Gastrocnemius medialis (tissue), 4 donors: ENCODE measurements around the gene HPCAL1. TPM values are rescaled to one million over a fixed set of nuclear protein-coding genes. Genes with fewer than 3 reads are reported as not detected.

ENCODE experiments used
- ATAC-seq, 2 donors: fragments of 150-250 bp; one replicate each; pipeline ENCODE4 v1.9.1; 2016
- DNase-seq, 2 donors: peaks; one replicate each; pipeline ENCODE4 v3.0.0-alpha.2; 2019
- H3K27ac ChIP-seq, 4 donors: fragments of 200-600 bp; sonication (generic); 1 replicate in 1 of 4; 2 replicates in 3 of 4; pipeline ENCODE4 v1.5.1; 2016 to 2018; ENCODE audit warnings: mild to moderate bottlenecking in 2 of 4, moderate library complexity in 1 of 4
- H3K27me3 ChIP-seq, 3 donors: fragments of 200-600 bp; sonication (generic) in 2 of 3; 1 replicate in 1 of 3; 2 replicates in 2 of 3; pipeline versions ENCODE4 v1.5.1 to v1.6.0; 2016 to 2019; ENCODE audit warnings: mild to moderate bottlenecking in 1 of 3, moderate library complexity in 1 of 3
- H3K36me3 ChIP-seq, 2 donors: fragments of 200-600 bp; sonication (generic) in 1 of 2; one replicate each; pipeline ENCODE4 v1.5.1; 2017 to 2018
- H3K4me1 ChIP-seq, 2 donors: fragments of 200-600 bp; sonication (generic) in 1 of 2; one replicate each; pipeline ENCODE4 v1.5.1; 2016 to 2017; ENCODE audit warnings: mild to moderate bottlenecking in 2 of 2
- H3K4me3 ChIP-seq, 4 donors: fragments of 200-600 bp; sonication (generic) in 3 of 4; 1 replicate in 1 of 4; 2 replicates in 3 of 4; pipeline ENCODE4 v1.5.1; 2016 to 2019; ENCODE audit warnings: mild to moderate bottlenecking in 2 of 4
- H3K9me3 ChIP-seq, 3 donors: fragments of 200-600 bp; sonication (generic) in 2 of 3; 1 replicate in 1 of 3; 2 replicates in 2 of 3; pipeline ENCODE4 v1.5.1; 2016 to 2019
- CTCF ChIP-seq, 5 experiments: fragments of 450-650 bp in 3 of 5; fragments of 200-600 bp in 2 of 5; sonication (generic) in 2 of 5; IDR thresholded peaks in 4 of 5; conservative IDR thresholded peaks in 1 of 5; 1 replicate in 4 of 5; 2 replicates in 1 of 5; pipeline ENCODE4 v1.5.1; 2016 to 2019; ENCODE audit warnings: antibody characterized with exemption in 5 of 5, mild to moderate bottlenecking in 3 of 5, moderate library complexity in 3 of 5
- POLR2A ChIP-seq, 2 donors: fragments of 450-650 bp; IDR thresholded peaks; one replicate each; pipeline ENCODE4 v1.6.1; 2017; ENCODE audit warnings: antibody characterized with exemption in 2 of 2, mild to moderate bottlenecking in 2 of 2, moderate library complexity in 2 of 2
- in situ Hi-C, 4 donors: fragments of 200-750 bp; cut with MboI; loops; one replicate each; pipeline versions ENCODE4 v1.15.0 to v1.8.0; 2017; ENCODE audit warnings: low sequenced_read_pairs in 4 of 4
- intact Hi-C: fragments of 100-400 bp; cut with DNase I; formaldehyde crosslinking; loops from one replicate; pipeline ENCODE4 v1.15.1; 2023; ENCODE audit warnings: low total_unique reads
- total RNA-seq, 4 donors: library from RNA; depleted of rRNA; stranded (reverse); fragments of >200 nt; gene quantifications; one replicate each; pipeline versions ENCODE4 v1.1.0 to v1.2.3, GENCODE V29; 2016

HPCAL1 gene
- total RNA-seq, 4 donors from 2014 or later, result 29.0 to 45.5 (median 34.5) TPM

GRCh38 chr2:10413991-10414451 is 111.3 kb downstream of the HPCAL1 start:
- ATAC-seq (no peak), DNase-seq (no peak)
- Histone ChIP-seq H3K4me1 (peaks cover 3% of the 10 kb centered on the region in 2 donors), H3K36me3 (no peaks in the 10 kb centered on the region), H3K27me3 (no peaks in the 10 kb centered on the region), H3K27ac (no peak overlapping the region), H3K4me3 (no peak overlapping the region), H3K9me3 (no peaks in the 10 kb centered on the region)
- TF ChIP-seq POLR2A (IDR thresholded peaks at IDR 0.05) (no peak), CTCF (IDR thresholded peaks at IDR 0.05 in 4 of 5, conservative IDR thresholded peaks at IDR 0.05 in 1 of 5) (no peak)
- in situ Hi-C loops (loop anchor here in 3 of 4 donors (5.0 to 10.0 kb wide), 3 partner anchors 279 to 289 kb away; partner anchors contain the start of gene RRM2 (in 1 of the 3)), intact Hi-C loops (no loop called here)

- H3K4me3 ChIP-seq, result no peak overlapping the region
- H3K27ac ChIP-seq, result no peak overlapping the region
- no peaks in the 10 kb centered on the region for H3K36me3 ChIP-seq
- no peaks in the 10 kb centered on the region for H3K9me3 ChIP-seq
- TF ChIP-seq CTCF (IDR thresholded peaks at IDR 0.05 in 4 of 5, conservative IDR thresholded peaks at IDR 0.05 in 1 of 5), result no peak
- DNase-seq (no peak), ATAC-seq (no peak)
- H3K4me1 ChIP-seq, result no peaks in the 10 kb centered on the region
- H3K27me3 ChIP-seq, result no peaks in the 10 kb centered on the region
- intact Hi-C loops (no loop called here), in situ Hi-C loops (loop anchor here in 3 of 4 donors (5.0 to 10.0 kb wide), 3 partner anchors 280 to 290 kb away; partner anchors contain the start of gene RRM2 (in 1 of the 3))
Observed at GRCh38 chr2:10414591-10414990, 111.9 kb downstream of the HPCAL1 start.

- H3K4me1 ChIP-seq, result no peaks in the 10 kb centered on the region
- intact Hi-C loops (no loop called here), in situ Hi-C loops (loop anchor here in 2 of 4 donors (10.0 kb wide), 2 partner anchors 280 to 290 kb away; partner anchors contain the start of gene RRM2 (in 1 of the 2))
- no peaks in the 10 kb centered on the region for H3K27me3 ChIP-seq
- no peak overlapping the region for H3K4me3 ChIP-seq
- no peak for TF ChIP-seq CTCF (IDR thresholded peaks at IDR 0.05 in 4 of 5, conservative IDR thresholded peaks at IDR 0.05 in 1 of 5)
- TF ChIP-seq POLR2A (IDR thresholded peaks at IDR 0.05), result no peak
- H3K9me3 ChIP-seq, result no peaks in the 10 kb centered on the region
- DNase-seq (no peak), ATAC-seq (no peak)
- no peaks in the 10 kb centered on the region for H3K36me3 ChIP-seq
- H3K27ac ChIP-seq, result no peak overlapping the region
Observed at GRCh38 chr2:10415048-10415447, 112.3 kb downstream of the HPCAL1 start.

GRCh38 chr2:10415640-10416039 is 112.9 kb downstream of the HPCAL1 start:
- H3K27ac ChIP-seq, result no peak overlapping the region
- in situ Hi-C loops, result loop anchor here in 2 of 4 donors (10.0 kb wide), 2 partner anchors 281 to 291 kb away; partner anchors contain the start of gene RRM2 (in 1 of the 2)

More at GRCh38 chr2:10415640-10416039, 112.9 kb downstream of the HPCAL1 start:
- DNase-seq (no peak), ATAC-seq (no peak)
- H3K4me1 ChIP-seq, result no peaks in the 10 kb centered on the region
- H3K27me3 ChIP-seq, result no peaks in the 10 kb centered on the region
- H3K36me3 ChIP-seq, result no peaks in the 10 kb centered on the region
- H3K4me3 ChIP-seq, result no peak overlapping the region
- no peak for TF ChIP-seq CTCF (IDR thresholded peaks at IDR 0.05 in 4 of 5, conservative IDR thresholded peaks at IDR 0.05 in 1 of 5)
- TF ChIP-seq POLR2A (IDR thresholded peaks at IDR 0.05), result no peak
- no peaks in the 10 kb centered on the region for H3K9me3 ChIP-seq
- intact Hi-C loops, result no loop called here
